Urinary bladder (tissue), 4 donors: ENCODE data around the gene FAM110D. TPM values are rescaled to one million over a fixed set of nuclear protein-coding genes. Genes with fewer than 3 reads are reported as not detected.

Experiments
- DNase-seq: peaks from one replicate; pipeline ENCODE4 v3.0.0-alpha.2; 2015; ENCODE audit errors: extremely low spot score
- H3K27ac ChIP-seq: one replicate; pipeline ENCODE4 v1.5.1; 2013; ENCODE audit warnings: low read depth, mild to moderate bottlenecking, moderate library complexity
- H3K36me3 ChIP-seq: one replicate; pipeline ENCODE4 v1.6.1; 2013; ENCODE audit warnings: mild to moderate bottlenecking, moderate library complexity; ENCODE audit not compliant: insufficient read depth
- H3K4me1 ChIP-seq: one replicate; pipeline ENCODE4 v1.6.1; 2013; ENCODE audit warnings: mild to moderate bottlenecking, moderate library complexity; ENCODE audit not compliant: insufficient read depth
- H3K4me3 ChIP-seq: one replicate; pipeline ENCODE4 v1.5.1; 2013; ENCODE audit warnings: low read depth, low read length
- WGBS: extraction: QIAGEN DNeasy Blood & Tissue Kit; methylation state at CpG from one replicate; pipeline ENCODE4 v1.1.7; 2013; 5-methylcytosine and 5-hydroxymethylcytosine counted together
- polyA plus RNA-seq: library from polyadenylated mRNA; stranded (reverse); fragments of 200-250 nt; gene quantifications from one replicate; pipeline ENCODE4 v1.2.3, GENCODE V29; 2013
- total RNA-seq: library from RNA; depleted of rRNA; stranded (reverse); fragments of >200 nt; gene quantifications from one replicate; pipeline ENCODE4 v1.2.3, GENCODE V29; 2014
- donor health status: healthy with polysubstance abuse.
- donor health status: healthy.

The FAM110D gene
- total and polyA plus RNA-seq, 2 donors = 1.6 to 7.4 TPM

DNA sequence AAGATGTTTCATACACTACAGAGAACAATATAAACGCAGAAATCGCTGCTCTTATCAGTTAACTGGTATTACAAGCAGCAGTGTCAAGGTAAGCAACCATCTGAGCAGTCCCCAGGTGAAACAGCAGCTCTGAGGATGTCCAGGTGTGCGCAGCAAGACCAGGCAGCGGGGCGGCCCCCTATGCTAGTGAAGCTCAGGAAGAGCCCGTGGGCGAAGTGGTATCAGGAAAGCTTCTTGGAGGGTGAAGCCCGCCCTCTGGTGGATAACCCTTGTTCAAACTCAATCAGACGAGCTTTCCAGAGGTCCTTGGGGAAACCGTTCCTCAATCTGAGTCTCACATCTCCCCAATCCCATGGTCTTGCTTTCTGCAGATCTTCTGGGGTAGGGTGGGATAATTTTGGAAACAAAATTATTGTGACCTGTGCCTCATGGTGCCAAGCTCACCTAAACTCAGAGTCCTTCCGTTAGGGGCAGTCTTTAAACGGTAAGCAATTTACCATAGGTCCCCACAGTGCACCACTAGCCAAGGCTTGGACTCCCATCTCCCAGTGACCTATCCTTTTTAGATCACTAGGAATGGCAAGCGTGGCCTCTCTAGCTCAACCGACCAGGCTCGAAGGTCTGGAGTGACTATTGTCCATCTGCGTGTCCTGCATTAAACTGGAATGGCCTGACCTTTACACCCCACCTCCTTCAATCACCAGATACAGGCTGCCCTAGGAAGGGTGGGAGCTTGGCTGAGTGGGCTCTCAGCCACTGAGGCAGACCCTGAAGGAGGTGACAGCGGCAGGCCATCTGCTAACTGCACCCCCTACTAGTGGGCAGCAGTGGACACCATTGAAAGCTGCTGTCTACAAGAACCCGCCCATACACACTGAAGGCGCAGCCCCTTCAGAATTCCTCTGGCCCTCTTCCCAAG, 13.6 kb upstream of the FAM110D start:
- DNase-seq = peak; percentile 68
- WGBS = 26% methylated on average over 19 of the region's 19 CpGs
- Histone ChIP-seq H3K36me3 (no peaks in the 10 kb centered on the region), H3K4me3 (no peak overlapping the region), H3K27ac (no peak overlapping the region), H3K4me1 (no peaks in the 10 kb centered on the region)

DNA sequence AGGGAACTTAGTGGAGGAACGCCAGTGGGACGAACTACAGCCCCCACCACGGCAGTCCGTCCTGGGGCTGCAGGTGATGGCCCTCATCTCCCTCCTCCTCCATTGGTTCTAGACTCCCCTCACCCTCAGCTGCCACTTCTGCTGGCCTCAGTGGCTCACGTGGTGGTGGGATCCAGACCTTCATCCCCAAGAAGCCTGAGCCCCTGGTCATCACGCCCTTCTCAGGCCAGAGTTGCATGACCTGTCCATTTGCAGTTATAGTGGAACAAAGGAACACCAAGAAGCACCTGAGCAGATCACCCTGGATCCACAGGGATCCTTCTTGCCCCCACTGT, 13.0 kb upstream of the FAM110D start:
- 44% methylated on average over 6 of the region's 6 CpGs for WGBS
- Histone ChIP-seq H3K36me3 (no peaks in the 10 kb centered on the region), H3K4me1 (no peaks in the 10 kb centered on the region), H3K27ac (no peak overlapping the region), H3K4me3 (no peak overlapping the region)
- no peak for DNase-seq

DNA sequence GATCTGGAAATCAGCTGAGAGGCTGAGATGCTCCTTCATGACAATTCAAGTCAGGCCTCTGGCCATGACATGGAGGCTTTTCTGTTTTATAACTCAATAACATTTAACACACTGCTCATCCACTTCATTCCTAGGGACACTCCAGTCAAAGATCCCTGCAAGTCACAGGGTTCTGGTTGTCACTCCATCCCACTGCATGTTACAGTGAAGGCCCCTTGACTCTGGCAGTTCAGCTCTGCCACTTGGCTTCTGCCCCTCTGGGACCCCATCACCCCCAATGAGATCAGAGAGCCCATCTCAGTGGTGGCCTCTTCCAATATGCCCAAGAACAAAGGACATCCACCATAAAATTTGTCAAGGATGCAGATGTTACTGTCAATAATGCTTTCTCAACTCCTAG, 10.0 kb upstream of the FAM110D start:
- H3K36me3 ChIP-seq = no peaks in the 10 kb centered on the region
- no peak for DNase-seq
- no peak overlapping the region for H3K4me3 ChIP-seq
- H3K27ac ChIP-seq = no peak overlapping the region
- no peaks in the 10 kb centered on the region for H3K4me1 ChIP-seq

DNA sequence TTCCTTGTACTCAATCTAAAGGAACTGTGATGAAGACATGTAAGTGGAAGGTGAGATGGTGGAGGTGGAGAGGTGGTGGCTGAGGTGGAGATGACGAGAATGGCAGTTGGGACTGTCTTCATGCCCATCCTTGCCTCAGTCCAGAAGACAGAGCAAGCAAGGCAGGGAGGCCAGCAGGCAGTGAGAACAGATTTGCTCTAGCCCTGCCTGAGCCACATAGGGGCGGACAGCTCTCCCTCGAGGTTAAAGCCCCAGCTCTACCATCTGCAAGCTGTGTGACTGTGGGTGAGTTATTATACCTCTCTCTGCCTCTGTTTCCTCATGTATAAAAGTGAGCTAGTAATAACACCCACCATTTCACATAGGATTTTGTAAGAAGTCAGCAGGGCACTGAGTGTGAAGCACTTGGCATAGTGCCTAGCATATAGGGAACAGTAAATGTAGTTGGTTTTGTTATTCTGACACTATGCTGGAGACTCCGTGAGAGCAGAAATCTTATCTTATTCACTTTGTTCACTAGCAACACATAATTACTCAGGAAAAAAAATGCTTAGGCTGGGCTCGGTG, 4.8 kb upstream of the FAM110D start:
- no peak for DNase-seq
- WGBS = 46% methylated on average over 5 of the region's 5 CpGs
- H3K36me3 ChIP-seq = no peaks in the 10 kb centered on the region
- H3K4me3 ChIP-seq = no peak overlapping the region
- no peak overlapping the region for H3K27ac ChIP-seq
- H3K4me1 ChIP-seq = no peaks in the 10 kb centered on the region

DNA sequence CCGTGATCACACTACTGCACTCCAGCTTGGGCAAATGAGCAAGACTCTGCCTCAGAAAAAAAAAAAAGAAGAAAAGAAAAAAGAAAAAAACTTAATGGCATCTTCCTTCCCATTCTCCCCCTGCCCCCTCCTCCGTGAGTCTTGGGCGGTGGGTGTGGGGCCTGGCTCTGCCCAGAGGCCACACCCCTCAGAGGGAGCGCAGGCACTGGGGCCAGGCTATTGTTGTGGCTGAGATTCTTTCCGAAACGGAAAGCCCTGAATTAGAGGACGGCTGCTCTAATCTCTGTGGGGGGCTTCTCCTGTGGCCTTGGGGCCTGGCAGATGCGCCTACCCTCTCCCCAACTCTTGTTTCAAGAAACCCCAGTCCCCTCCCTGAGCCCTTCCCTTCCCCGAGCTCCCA, 4.1 kb upstream of the FAM110D start:
- Histone ChIP-seq H3K4me1 (no peaks in the 10 kb centered on the region), H3K36me3 (no peaks in the 10 kb centered on the region), H3K4me3 (no peak overlapping the region), H3K27ac (peak overlapping the region; percentile 54)
- 42% methylated on average over 9 of the region's 9 CpGs for WGBS
- no peak for DNase-seq

DNA sequence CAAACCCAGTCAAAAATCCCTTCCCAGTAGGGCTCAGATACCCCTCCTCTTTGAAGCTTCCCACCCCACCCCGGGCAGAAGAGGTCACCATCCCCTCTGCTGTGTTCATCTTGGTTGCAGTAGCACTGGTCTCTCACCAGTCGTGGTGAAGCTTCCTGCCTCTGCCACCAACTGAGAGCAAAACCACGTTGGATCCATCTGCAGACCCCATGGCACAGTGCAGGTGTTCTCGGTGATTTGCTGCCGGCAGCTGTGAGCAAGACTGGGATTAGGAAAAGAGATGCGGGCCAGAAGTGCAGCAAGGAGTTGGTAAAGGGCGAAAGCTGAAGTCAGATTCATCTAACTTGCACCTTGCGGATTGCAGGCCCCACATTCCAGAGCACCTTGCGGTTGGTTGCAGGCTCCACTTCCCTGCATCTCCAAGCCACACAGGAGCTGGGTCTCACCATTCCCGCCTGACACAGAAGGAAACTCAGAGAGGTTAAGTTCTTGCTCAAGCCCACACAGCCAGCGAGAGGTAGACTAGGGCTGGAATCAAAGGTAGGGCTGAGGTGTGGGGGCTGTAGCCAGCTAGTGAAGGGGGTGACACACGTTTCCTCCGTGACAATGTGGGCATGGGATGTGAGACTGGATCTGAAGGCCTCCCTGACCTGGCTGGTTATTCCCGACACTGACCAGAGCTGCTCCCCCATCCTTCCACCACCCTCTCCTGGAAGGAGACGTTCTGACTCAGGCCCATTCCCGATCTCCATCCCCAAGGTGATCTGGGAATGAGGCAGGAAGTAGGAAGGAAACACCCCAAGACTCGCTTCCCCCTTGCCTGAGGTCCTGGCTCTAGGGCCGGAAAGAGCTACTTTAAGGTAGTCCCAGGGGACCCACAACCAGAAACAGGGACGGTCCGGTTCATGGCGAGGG, 3.3 kb upstream of the FAM110D start:
- 58% methylated on average over 21 of the region's 21 CpGs for WGBS
- Histone ChIP-seq H3K27ac (no peak overlapping the region), H3K4me3 (no peak overlapping the region), H3K4me1 (no peaks in the 10 kb centered on the region), H3K36me3 (no peaks in the 10 kb centered on the region)
- no peak for DNase-seq

DNA sequence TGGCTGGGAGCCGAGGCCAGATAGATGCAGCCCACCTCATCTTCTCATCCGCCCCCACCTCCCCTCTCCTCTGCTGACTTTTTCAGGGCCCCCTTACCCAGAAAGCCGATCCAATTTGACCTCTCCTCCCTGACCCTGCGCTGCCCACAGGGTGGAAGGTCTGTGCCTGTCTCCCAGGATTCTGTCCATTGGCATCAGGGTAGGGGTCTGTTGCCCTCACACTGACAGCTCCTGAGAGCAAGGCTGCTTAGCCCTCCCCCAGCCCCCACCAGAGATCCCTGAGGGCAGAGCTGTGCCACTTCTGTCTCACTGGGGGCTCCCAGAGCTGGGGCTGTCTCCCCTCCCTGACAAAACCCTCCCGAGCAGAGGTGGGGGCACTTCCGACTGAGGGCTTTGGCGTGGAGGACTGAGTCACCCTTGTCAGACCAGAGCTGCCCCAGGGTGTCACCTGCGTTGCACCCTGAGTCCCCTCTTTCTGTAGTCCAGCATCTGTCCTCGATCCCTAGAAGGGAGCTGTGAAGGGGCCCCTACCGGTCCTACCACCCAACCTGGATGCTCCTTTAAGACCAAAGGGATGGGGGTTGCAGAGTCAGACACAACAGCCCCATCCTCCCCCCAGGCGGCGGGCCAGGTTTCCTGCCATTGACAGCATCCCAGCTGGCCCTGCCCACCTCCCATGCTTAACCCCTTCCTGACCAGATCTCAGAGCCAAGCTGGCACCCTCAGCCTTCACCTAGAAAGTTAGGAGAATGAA, 2.4 kb upstream of the FAM110D start:
- H3K36me3 ChIP-seq = no peaks in the 10 kb centered on the region
- WGBS = 29% methylated on average over 12 of the region's 12 CpGs
- no peak for DNase-seq
- H3K4me1 ChIP-seq = no peaks in the 10 kb centered on the region
- H3K27ac ChIP-seq = no peak overlapping the region
- no peak overlapping the region for H3K4me3 ChIP-seq

DNA sequence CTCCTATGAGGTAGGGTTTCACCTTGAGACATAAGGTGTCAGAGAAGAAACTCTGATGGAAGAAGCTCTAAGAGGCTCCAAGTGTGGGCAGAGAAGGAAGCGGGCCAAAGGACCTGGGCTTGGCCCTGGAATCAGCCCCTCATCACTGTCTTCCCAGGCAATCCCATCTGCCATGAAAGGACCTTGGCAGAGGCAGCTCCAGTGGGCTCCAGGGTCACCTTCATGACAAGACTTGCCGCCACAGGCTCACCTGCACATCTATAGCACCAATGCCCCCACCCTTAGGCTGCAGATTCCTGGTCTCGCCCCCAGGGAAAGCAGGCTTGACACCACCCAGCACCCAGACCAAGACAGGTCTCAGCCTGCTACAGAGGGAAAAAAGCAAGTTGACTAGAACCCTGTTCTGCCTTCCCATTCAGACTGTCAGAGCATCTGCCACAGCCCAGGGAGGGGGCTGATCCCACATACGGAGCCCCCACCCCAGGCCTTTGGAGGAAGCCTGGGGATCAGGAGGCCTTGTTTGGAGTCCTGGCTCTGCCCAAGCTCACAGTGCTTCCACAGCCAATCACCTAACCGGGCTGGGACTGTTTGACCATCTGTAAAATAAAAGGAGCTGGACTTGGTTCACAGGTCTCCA, 490 bp upstream of the FAM110D start:
- DNase-seq = no peak
- Histone ChIP-seq H3K4me1 (no peaks in the 10 kb centered on the region), H3K36me3 (no peaks in the 10 kb centered on the region), H3K27ac (no peak overlapping the region), H3K4me3 (no peak overlapping the region)
- WGBS = 77% methylated on average over 5 of the region's 5 CpGs

DNA sequence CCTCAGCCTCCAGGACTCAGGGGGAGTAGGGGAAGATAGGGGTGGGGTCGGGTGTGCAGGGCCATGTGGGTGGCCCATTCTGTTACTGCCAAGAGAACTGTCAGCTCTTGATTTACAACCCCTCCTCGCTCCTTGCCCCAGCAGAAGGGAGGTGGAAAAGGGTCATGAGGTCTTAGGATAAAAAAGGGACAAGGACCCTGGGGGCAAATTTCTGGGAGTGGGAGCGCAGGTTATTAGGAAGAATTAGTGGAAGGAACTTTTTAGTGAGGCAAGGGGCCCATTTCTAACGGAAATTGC, 812 bp downstream of the FAM110D start:
- no peak for DNase-seq
- 65% methylated on average over 4 of the region's 4 CpGs for WGBS
- Histone ChIP-seq H3K4me3 (peak overlapping the region; percentile 24), H3K36me3 (no peaks in the 10 kb centered on the region), H3K27ac (no peak overlapping the region), H3K4me1 (no peaks in the 10 kb centered on the region)

DNA sequence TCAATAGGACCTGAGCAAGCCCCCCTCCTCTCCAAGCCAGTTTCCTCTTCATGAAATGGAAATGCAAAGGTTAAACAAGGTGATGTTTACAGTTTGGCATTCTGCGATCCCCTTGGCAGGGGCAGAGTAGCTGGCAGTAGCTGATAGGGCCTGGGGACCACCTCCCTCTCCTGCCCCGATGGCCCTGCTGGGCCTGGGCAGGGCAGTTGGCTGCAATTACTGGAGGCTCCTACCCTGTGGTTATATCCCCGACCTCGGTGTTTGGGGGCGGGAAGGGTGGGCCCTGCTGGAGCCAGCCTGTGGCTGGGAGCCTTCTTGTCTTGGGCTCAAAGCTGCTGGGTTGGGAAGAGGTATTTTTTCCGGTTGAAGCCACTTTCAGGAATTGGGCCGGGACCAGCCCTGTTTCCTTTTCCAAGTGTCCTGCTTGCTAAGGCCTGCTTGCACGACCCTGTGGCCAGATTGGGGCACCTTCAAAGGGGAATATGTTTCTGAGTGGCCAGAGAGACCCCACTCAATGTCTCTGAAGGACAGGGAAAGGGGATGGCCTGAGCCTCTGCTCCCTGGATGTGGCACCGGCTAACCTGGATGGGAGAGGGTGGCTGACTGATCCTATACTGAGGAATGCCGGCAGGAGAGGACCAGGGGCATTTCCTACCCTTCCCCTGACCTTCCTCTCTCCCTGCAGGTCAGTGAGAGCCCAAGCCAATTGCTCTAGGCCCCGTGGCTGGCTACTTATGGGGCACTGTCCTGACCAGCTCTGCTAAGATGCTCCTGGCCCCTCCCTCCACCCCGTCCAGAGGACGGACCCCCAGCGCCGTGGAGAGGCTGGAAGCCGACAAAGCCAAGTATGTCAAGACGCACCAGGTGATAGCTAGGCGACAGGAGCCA, 1.9 kb downstream of the FAM110D start:
- Histone ChIP-seq H3K4me3 (peak overlapping the region; percentile 44), H3K4me1 (no peaks in the 10 kb centered on the region), H3K27ac (no peak overlapping the region), H3K36me3 (no peaks in the 10 kb centered on the region)
- 49% methylated on average over 18 of the region's 18 CpGs for WGBS
- no peak for DNase-seq

DNA sequence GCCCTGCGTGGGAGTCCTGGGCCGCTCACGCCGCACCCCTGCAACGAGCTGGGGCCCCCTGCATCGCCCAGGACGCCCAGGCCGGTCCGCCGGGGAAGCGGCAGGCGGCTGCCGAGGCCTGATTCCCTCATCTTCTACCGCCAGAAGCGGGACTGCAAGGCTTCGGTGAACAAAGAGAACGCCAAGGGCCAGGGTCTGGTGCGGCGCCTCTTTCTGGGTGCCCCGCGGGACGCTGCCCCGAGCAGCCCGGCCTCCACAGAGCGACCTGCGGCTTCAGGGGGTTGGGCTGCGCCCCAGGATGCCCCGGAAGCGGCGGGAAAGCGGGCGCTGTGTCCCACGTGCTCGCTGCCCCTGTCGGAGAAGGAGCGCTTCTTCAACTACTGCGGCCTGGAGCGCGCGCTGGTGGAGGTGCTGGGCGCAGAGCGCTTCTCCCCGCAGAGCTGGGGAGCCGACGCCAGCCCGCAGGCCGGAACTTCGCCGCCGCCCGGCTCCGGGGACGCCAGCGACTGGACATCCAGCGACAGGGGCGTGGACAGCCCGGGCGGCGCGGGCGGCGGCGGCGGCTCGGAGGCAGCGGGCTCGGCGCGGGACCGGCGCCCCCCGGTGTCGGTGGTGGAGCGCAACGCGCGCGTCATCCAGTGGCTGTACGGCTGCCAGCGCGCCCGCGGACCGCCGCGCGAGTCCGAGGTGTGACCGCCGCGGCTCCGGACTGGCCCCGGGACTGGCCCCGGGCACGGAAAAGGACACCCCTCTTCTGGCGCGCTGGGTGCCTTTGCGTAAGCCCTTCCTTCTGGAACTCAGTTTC, 2.7 kb downstream of the FAM110D start:
- H3K4me1 ChIP-seq = no peaks in the 10 kb centered on the region
- H3K4me3 ChIP-seq = peak overlapping the region; percentile 44
- no peaks in the 10 kb centered on the region for H3K36me3 ChIP-seq
- H3K27ac ChIP-seq = no peak overlapping the region
- DNase-seq = no peak
- WGBS = 1% methylated on average over 98 of the region's 98 CpGs
